GM18498 (cell line): ENCODE measurements around the gene MFN2.
"Not testable (repeated sequence)": the region's sequence is repeated elsewhere in the genome, so short reads cannot be mapped to it uniquely, and the experiment has no call there.

ENCODE experiments used
- ATAC-seq: cut with Tn5 transposase; IDR thresholded peaks from one replicate; pipeline ENCODE4 v1.9.1; 2021; ENCODE audit warnings: mild to moderate bottlenecking, moderate library complexity; ENCODE audit not compliant: unreplicated experiment

Gene MFN2

GRCh38 chr1:11979851-11980675 is at the start of gene MFN2:
Gene MFN2, plus strand, starts transcription at chr1:11980444. Its CDS starts 8,725 bp downstream, at chr1:11989169.
- peak; percentile 95 for ATAC-seq

GRCh38 chr1:11930571-11931445 is 49.4 kb upstream of the MFN2 start:
- no peak for ATAC-seq

GRCh38 chr1:11931845-11932244 is 48.4 kb upstream of the MFN2 start:
- no peak for ATAC-seq

GRCh38 chr1:11934302-11935056 is 45.8 kb upstream of the MFN2 start, which contains the start of gene PLOD1:
Gene PLOD1, plus strand, starts transcription at chr1:11934717. Its CDS starts 63 bp downstream, at chr1:11934780.
- ATAC-seq: peak; percentile 91

- no peak for ATAC-seq
These were observed 45.2 kb upstream of the MFN2 start for GRCh38 chr1:11935057-11935412.

- not testable (repeated sequence) for ATAC-seq
These were observed 44.5 kb upstream of the MFN2 start for GRCh38 chr1:11935733-11936132.

GRCh38 chr1:11938722-11939526 is 41.3 kb upstream of the MFN2 start:
- ATAC-seq: no peak

GRCh38 chr1:11939794-11940193 is 40.5 kb upstream of the MFN2 start:
- ATAC-seq: not testable (repeated sequence)

- no peak for ATAC-seq
These were observed 39.9 kb upstream of the MFN2 start for GRCh38 chr1:11940260-11940921.

GRCh38 chr1:11942280-11942679 is 38.0 kb upstream of the MFN2 start:
- ATAC-seq: no peak

- ATAC-seq: no peak
These were observed 36.6 kb upstream of the MFN2 start for GRCh38 chr1:11943619-11944018.

- ATAC-seq: no peak
These were observed 35.8 kb upstream of the MFN2 start for GRCh38 chr1:11944358-11944931.

GRCh38 chr1:11946647-11947046 is 33.6 kb upstream of the MFN2 start:
- no peak for ATAC-seq

- ATAC-seq: no peak
These were observed 31.3 kb upstream of the MFN2 start for GRCh38 chr1:11948822-11949458.

GRCh38 chr1:11951901-11952300 is 28.3 kb upstream of the MFN2 start:
- ATAC-seq: no peak

GRCh38 chr1:11952455-11953109 is 27.7 kb upstream of the MFN2 start:
- no peak for ATAC-seq

- ATAC-seq: no peak
These were observed 25.0 kb upstream of the MFN2 start for GRCh38 chr1:11955221-11955620.

- ATAC-seq: no peak
These were observed 22.8 kb upstream of the MFN2 start for GRCh38 chr1:11957398-11957797.
